ENCODE measurements around the gene TM9SF3.

- TF ChIP-seq POLR2A (IDR thresholded peaks at IDR 0.05; ENCODE audit: borderline replicate concordance, extremely low read depth, insufficient read depth, insufficient read length) (no peak), POLR2AphosphoS5 (IDR thresholded peaks at IDR 0.05; ENCODE audit: low read depth, low read length) (no peak), CTCF (IDR thresholded peaks at IDR 0.05 in 2 of 3, conservative IDR thresholded peaks at IDR 0.05 in 1 of 3; ENCODE audit: borderline replicate concordance in 1 of 3, insufficient read depth in 1 of 3, low read depth in 2 of 3, low read length in 2 of 3) (no peak), CBX3 (IDR thresholded peaks at IDR 0.05; ENCODE audit: low read depth) (no peak), RAD21 (IDR thresholded peaks at IDR 0.05; ENCODE audit: low read depth) (no peak), CEBPB (IDR thresholded peaks at IDR 0.05; ENCODE audit: low read depth) (no peak), ZBTB33 (IDR thresholded peaks at IDR 0.05; ENCODE audit: extremely low read depth, insufficient replicate concordance, low read length) (no peak), MAX (IDR thresholded peaks at IDR 0.05) (no peak), ZNF274 (IDR thresholded peaks at IDR 0.05; ENCODE audit: low read depth, low read length) (no peak), EZH2 (IDR thresholded peaks at IDR 0.05) (no peak), EGR1 (IDR thresholded peaks at IDR 0.05; ENCODE audit: low read depth) (no peak), JUND (IDR thresholded peaks at IDR 0.05) (no peak), REST (IDR thresholded peaks at IDR 0.05; ENCODE audit: low read depth) (no peak)
Observed at GRCh38 chr10:96576277-96576980, 10.4 kb downstream of the TM9SF3 start.

Data from HCT116 (cell line).